Effector CD4-positive, alpha-beta T cell (primary cell): ENCODE measurements around the gene SCMH1.

ENCODE experiments used
- DNase-seq: peaks from one replicate; pipeline ENCODE4 v3.0.0-alpha.2; 2020

Gene SCMH1

DNA sequence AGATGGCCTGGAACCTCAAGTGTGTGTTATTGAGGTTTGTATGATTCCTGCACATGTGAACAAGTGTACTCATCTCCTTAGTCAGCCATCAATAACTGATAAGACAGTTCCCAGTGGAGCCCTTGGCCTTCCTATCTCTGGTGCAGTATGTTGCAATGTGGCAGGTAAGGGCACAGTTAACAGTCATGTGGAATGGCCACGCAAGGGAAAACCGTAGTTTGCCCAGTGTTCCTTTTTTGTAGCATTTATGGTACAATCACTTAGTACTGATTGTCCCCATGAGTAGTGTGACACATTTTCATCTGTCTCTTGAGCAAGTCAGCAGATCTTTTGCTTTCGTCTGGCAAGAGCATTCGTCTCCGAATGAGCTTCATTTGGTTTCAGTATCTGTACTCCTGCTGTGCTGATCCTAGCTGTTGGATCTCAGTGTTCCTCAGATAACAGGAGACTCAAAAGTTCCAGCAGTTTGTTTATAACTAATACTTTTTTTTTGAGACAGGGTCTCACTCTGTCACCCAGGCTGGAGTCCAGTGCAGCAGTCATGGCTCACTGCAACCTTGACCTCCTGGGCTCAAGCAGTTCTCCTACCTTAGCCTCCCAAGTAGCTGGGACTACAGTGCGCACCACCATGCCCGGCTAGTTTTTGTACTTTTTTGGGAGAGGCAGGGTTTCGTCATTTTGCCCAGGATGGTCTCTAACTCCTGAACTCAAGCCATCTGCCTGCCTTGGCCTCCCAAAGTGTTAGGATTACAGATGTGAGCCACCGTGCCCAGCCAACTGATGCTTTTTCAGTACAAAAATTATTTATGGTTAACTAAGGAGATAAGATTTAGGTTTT, 254.4 kb downstream of the SCMH1 start:
- DNase-seq, result no peak

DNA sequence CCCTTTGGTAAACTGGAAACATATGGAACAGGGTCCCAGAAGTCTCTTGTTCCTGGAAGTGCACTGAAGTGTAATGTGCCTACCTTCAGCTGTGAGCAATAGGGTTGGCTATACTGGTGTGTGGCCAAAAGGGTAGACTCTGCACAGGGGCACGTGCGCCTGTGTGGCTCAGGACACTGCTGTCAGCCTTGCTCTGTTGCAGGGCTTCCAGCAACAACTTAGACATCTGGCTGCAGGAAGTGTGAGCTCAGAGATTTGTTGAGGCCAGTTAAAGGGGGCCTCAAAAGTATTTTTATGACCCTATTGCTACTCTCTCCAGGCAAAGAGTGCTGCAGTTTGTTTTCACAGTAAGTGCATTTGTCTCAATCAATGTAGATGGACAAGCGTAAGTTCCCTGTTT, 255.2 kb downstream of the SCMH1 start:
- no peak for DNase-seq

DNA sequence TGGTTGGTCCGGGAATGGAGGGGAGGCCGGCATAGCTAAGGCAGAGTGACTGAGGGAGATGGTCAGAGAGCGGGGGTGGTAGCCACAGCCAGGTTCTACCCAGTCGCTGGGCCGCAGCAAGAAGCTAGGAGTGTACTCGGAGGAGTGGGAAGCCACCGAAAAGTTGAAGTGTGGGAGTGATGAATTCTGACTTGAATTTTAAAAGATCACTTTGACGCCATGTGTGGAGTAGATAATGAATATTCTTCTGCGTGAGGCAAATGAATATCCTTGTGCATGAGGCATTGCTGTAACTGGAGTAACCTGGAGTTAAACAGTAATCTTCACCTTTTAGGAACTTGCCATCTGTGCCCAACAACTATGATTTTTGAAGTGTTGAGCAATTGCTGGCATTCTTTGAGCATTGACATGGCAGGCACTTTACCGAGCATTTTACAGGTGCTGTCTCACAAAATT, 255.8 kb downstream of the SCMH1 start:
- DNase-seq, result no peak

DNA sequence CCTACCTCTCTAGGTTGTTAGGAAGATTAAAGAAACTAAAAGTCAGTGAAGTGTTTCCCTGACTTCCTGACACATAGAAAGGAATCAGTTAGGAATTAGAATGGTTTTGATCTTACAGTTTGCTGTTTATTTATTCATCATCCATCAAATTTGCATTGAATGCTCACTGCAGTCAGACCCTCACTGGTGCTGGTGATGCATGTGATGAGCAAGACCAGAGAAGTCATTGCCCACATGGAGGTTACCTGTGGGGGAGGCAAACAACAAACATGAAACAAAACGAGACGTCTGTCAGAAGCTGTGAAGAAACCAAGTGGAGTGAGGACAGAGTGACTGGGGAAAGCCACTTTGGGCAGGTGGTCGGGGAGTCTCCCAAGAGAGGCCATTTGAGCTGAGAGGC, 256.2 kb downstream of the SCMH1 start:
- DNase-seq, result no peak

DNA sequence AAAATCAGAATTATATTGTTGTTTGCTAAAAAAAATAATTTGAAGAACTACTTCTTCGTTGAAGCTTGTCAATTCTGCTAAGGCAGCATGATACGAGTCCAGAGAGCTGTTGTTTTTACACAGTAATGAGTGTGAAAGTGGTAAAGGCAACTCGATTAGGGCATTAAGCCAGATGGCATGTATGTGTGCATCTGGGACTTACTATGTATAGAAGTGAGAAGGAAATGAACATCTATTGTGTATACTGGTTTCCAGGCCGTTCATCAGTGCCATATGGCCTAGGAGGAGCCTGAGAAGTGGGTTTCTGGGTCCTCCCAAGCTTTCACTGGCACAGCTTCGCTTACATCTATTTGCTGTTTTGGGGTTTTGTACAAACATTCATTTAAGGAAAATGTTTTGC, 256.9 kb downstream of the SCMH1 start:
- no peak for DNase-seq

DNA sequence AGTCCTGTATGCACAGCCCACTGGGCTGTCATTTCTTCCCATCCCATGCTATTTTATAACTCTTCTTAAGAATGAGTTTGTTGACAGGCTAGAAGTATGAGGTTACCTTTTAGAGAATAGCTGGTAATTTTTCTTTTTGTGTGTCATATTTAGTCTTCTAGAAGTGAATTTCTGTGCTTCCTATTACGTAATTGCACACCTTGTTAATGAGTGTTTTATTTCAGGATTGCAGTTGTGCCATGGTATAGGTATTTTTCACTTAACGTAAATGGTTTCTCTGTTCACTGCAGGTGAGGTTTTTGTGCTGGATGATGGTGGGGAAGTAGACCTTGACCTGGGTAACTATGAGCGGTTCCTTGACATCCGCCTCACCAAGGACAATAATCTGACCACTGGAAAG, 257.6 kb downstream of the SCMH1 start:
- DNase-seq, result no peak

DNA sequence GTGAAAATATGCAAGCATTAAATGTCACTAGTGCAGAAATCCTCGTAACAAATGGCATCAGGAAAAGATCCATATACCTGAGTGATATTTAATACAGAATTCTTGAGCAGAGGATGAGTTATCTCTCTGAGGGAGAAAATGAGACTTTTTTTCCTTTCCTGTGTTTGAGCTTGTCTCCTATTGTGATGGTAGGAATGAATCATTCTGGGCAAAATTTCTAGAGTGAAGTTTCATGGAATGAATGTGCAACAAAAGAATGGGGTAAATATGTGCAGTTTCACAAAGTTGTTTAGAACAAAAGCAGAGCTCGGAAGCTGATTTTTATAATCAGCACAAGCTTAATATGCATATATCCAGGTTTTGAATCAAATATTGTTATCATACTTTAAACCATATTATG, 258.0 kb downstream of the SCMH1 start:
- no peak for DNase-seq

DNA sequence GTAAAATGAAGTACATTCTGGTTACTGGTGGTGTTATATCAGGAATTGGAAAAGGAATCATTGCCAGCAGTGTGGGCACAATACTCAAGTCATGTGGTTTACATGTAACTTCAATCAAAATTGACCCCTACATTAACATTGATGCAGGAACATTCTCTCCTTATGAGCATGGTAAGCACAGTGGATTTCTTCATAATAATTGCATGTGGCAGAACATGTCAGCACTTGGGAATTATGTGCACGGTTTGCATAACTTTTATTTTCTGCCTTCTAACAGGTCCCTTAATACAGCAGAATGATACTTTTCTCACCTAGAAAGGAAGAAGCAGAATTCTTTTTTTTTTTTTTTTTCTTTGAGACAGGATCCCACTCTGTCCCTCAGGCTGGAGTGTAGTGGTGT, 258.8 kb downstream of the SCMH1 start:
- no peak for DNase-seq

DNA sequence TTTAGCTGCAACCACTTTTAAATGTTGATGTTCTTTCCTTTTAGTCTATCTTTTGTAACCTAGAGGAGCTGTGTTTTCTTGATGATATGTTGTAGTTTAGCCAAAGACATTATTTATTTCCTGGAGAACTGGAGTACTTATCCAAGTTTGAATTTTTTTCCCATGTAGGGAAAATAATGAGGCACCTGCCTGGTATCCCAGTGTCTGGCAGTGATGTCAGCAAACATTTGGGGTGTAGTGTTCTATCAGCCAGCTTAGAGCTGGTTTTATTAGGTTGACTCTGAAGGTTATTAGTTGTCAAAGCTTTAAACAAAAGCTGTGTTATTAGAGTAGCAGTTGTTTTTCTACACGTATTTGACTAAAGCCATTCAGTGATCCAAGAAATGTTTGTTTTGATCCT, 259.4 kb downstream of the SCMH1 start:
- DNase-seq, result no peak

DNA sequence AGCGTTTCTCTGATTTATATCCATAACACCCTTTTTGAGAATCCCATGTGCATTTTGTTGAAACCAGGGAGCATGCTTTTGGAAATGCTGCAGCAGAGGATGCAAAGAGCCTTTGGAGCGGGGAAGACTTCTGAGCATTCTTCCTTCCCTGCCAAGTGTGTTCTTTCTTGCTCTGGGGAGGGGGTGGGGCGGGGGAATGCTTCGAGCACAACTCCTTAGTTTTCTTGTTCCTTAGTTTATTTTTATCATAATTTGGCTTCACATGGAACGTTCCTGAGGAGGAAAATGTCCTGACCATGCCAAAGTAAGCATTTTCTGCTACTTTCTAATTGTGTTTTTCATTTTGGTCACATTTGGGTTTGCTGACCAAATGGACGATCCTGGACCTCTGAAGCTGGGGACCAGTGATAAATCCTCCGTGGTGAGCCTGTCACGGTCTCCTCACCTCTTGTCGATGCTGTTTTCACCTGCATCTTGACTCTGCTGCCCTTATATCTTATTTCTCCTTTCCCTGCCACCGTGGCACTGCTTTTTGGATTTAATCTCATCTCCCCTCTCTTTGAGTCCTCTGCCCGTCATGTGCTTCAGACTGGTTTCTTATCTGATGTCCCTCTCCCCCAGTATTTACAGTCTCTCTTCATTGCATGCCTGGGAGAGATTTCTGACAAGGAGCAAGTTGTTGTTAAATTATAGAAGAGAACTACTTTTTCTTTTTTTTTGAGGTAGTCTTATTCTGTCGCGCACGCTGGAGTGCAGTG, 260.2 kb downstream of the SCMH1 start:
- no peak for DNase-seq

DNA sequence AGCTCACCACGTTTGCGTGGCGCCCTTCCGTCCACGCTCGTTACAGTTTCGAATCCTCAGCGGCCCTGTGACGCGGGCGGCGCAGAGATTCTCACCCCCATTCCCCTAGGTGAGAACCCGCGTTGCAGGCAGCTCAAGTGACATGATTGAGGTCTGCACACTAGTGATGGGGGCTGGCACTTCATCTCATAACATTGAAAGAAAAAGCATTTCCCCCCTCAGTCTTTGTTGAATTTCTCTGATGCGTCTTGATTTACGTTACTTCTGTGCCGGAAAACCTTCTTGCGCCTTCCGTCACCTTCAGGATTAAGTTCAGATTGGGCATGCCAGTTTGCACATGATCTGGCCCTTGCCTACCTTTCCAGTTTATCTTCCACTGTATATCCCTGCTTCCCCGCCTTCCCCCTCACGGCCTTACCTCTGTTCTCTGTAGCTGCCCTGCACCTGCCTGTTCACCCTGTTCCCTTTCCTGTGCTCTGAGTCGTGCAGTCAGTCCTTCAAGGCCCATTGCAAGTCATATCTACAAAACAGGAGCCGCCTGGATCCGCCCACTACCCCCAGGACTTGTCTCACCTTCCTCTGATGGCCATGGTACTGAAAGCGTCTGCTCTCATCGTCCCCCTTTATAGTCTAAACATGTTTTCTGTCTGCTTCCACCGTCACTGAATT, 261.5 kb downstream of the SCMH1 start:
- DNase-seq, result peak; percentile 40

DNA sequence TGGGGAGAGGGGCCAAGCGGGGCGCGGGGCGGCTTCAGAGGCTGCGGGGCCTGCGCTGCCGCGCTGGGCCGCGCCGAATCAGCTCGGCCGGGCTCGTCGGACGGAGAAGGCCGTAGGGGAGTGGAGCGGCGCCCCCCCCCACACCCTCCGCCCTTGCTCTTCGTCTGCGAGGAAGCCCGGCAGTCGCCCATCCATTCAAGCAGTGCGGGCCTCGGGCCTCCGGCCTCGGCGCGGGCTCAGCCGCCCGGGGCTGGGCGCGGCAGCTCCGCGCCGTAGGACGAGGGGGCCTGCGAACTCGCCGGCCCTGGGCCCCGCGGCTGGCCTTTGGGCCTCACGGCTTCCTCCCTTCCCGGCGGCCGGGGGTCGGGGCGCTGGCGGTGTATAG, 262.0 kb downstream of the SCMH1 start:
- DNase-seq, result no peak

DNA sequence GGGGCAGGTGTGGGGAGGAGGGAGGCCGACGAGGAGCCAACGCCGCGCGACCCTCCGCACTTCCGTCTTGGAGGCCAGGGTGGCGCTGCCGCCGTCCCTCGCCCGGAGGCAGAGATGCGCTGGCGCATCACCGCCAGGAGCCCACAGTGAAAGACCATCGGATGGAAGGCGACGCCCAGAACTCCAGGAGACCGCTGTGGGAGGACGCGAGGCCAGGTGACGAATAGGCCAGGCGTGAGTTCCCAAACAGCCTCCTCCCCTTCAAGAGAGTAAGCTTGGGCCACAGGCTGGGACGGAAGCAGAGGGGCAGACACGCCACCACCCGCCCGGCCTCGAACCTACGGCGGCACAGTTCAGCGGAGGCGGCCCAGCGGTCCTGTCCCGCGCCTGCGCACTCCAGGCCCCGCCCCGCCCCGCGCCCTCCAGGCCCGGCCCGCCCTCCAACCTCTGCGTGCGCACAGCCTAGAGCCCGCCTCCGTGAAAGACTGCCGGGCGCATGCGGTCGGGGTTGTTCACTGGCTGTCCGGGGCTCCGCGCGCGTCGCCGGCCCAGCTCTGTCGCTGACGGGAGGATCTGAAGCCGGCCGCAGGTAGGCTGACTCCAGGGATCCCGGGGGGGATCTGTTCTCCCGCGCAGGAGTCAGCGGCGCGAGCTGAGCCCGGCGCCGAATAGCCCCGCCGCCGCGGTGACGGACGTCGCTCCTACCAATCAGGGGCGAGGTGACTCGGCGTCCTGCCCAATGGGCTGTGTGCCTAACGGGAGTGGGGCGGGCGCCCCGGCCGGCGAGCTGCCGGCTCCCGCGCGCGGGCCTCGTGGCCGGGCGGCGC, 262.7 kb downstream of the SCMH1 start, which contains the start of gene CTPS1:
Gene CTPS1, plus strand, starts transcription at position 456 of the 827 bp plus-strand sequence. CDS start 3,595 bp downstream, outside the sequence.
- peak; percentile 93 for DNase-seq

DNA sequence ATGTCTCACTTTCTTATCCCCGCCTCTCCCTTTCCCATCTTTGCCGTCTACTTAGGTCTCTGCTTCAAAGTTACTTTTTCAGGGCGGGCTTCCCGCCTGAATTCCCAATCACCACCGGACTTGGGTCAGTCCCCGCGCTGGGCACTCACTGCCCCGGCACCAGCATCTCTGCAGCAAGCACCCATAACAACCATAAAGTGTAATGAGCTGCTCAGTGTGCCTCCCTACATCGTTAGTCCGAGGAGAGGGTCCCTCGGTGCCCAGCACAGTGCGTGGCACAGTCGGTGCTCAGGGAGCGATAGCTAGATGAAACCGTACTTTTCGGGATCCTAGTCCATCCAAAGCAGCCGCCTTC, 263.2 kb downstream of the SCMH1 start:
- no peak for DNase-seq

DNA sequence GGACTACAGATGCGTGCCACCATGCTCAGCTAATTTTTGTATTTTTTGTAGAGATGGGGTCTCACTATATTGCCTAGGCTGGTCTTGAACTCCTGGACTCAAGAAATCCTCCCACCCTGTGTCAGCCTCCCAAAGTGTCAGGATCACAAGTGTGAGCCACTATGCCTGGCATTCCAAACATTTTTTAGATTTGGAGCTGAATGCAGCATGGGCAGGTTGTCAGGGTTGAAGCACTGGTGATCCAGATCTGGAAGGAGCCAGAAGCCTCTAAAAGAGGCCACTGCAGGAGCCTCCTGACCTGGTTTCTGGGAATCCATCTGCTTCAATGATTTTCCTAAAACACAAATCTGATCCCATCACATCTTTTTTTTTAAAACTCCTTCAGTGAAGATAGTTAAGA, 264.4 kb downstream of the SCMH1 start:
- no peak for DNase-seq
